SK-N-SH (cell line): ENCODE results near the gene B4GALNT1.

Source experiments
- CHD2 ChIP-seq: fragments of 150-350 bp; IDR thresholded peaks from 2 replicates; pipeline ENCODE4 v1.6.1; 2018; ENCODE audit warnings: low read length; ENCODE audit not compliant: partially characterized antibody
- CTCF ChIP-seq: fragments of 200-600 bp; sonication (generic); IDR thresholded peaks from 2 replicates; pipeline ENCODE4 v1.6.1; 2017; ENCODE audit warnings: antibody characterized with exemption, mild to moderate bottlenecking, moderate library complexity
- ELF1 ChIP-seq: IDR thresholded peaks from 2 replicates; pipeline ENCODE4 v1.4.0; 2012
- EP300 ChIP-seq, 2 experiments: IDR thresholded peaks; 2 replicates each; pipeline versions ENCODE4 v1.4.0 to v1.6.1; 2012; ENCODE audit warnings: borderline replicate concordance in 1 of 2, low read depth in 1 of 2, low read length in 1 of 2
- JUND ChIP-seq: IDR thresholded peaks from 2 replicates; pipeline ENCODE4 v1.4.0; 2012
- MEF2A ChIP-seq: IDR thresholded peaks from 2 replicates; pipeline ENCODE4 v1.4.0; 2012; ENCODE audit warnings: low read depth, borderline replicate concordance
- MXI1 ChIP-seq: IDR thresholded peaks from 2 replicates; pipeline ENCODE4 v1.6.1; 2012; ENCODE audit warnings: mild to moderate bottlenecking, low read depth, low read length, improper control_type of control experiment
- RAD21 ChIP-seq: IDR thresholded peaks from 2 replicates; pipeline ENCODE4 v1.6.1; 2012; ENCODE audit warnings: mild to moderate bottlenecking, low read length
- REST ChIP-seq: IDR thresholded peaks from 2 replicates; pipeline ENCODE4 v1.6.1; 2012; ENCODE audit warnings: mild to moderate bottlenecking, low read depth, low read length, moderate library complexity
- SMC3 ChIP-seq: IDR thresholded peaks from 2 replicates; pipeline ENCODE4 v1.6.1; 2012; ENCODE audit warnings: low read depth, low read length, improper control_type of control experiment
- TAF1 ChIP-seq: IDR thresholded peaks from 2 replicates; pipeline ENCODE4 v1.6.1; 2012; ENCODE audit warnings: low read depth, mild to moderate bottlenecking, low read length, moderate library complexity, borderline replicate concordance
- USF2 ChIP-seq: fragments of 150-350 bp; IDR thresholded peaks from 2 replicates; pipeline ENCODE4 v1.6.1; 2017; ENCODE audit warnings: antibody characterized with exemption, low read length, low read depth, borderline replicate concordance
- ZBTB33 ChIP-seq: IDR thresholded peaks from 2 replicates; pipeline ENCODE4 v1.4.0; 2012; ENCODE audit warnings: low read depth, borderline replicate concordance

- TF ChIP-seq ELF1, result no peak
- TF ChIP-seq ZBTB33, result no peak
- no peak for TF ChIP-seq JUND
- TF ChIP-seq MEF2A, result no peak
- no peak for TF ChIP-seq CTCF
- no peak for TF ChIP-seq TAF1
- TF ChIP-seq MXI1, result no peak
- TF ChIP-seq REST, result no peak
- TF ChIP-seq USF2, result no peak
- TF ChIP-seq SMC3, result no peak
- peak; percentile 22 for TF ChIP-seq CHD2
- no peak for TF ChIP-seq RAD21
- TF ChIP-seq EP300 (IDR thresholded peaks at IDR 0.05; ENCODE audit: borderline replicate concordance in 1 of 2, low read depth in 1 of 2, low read length in 1 of 2), result no peak
Observed at GRCh38 chr12:57604454-57604991, 28.5 kb downstream of the B4GALNT1 start, which contains the start of gene DTX3.
